K562 (cell line): ENCODE data around the gene ETV3. TPM values are rescaled to one million over a fixed set of nuclear protein-coding genes. Genes with fewer than 3 reads are reported as not detected.
A peak's percentile ranks its signal among the peaks of the same experiment; 100 is the strongest.

Experiments used
- ATAC-seq: fragments of 200-7000 bp; cut with Tn5 transposase; 3 replicates; pipeline ENCODE4 v1.9.1; 2020; ENCODE audit warnings: moderate library complexity
- BruUV-seq: library from RNA; stranded (reverse); fragments of 400-500 nt; replicated peaks from 2 replicates; lab custom pipeline; 2021; lab: Mats Ljungman, UMichigan
- CTCF ChIA-PET: fragments of 300-600 bp; formaldehyde crosslinking; extraction: SDS; loops from one replicate; lab custom pipeline; 2021; ENCODE audit warnings: low intra/inter-chr PET ratio; lab: Yijun Ruan, JAX
- POLR2A ChIA-PET: fragments of 300-600, 350-650 bp; sonication (Branson Sonifier 250); formaldehyde crosslinking; extraction: SDS; loops from one replicate; lab custom pipeline; 2021; ENCODE audit warnings: antibody characterized with exemption, inconsistent platforms; lab: Yijun Ruan, JAX
- DNase-seq, 4 experiments: peaks; one replicate each; pipeline versions ENCODE4 v3.0.0 to v3.0.0-alpha.2; 2011 to 2018; ENCODE audit warnings: low spot score in 3 of 4, mixed read lengths in 3 of 4; ENCODE audit errors: extremely low read depth in 1 of 4
- FAIRE-seq: peaks from 2 replicates; lab custom pipeline; 2011; peaks lifted over from hg19 to GRCh38; lab: Jason Lieb, UNC
- H2AFZ ChIP-seq: 2 replicates; pipeline ENCODE4 v1.6.0; 2011; ENCODE audit warnings: low read depth, low read length, control low read depth, inconsistent platforms
- H3K27ac ChIP-seq: fragments of 200-600 bp; 3 replicates; pipeline ENCODE4 v1.8.0; 2011; ENCODE audit warnings: low read depth, mild to moderate bottlenecking, control low read depth, inconsistent platforms, low read length, moderate library complexity, mixed read lengths; ENCODE audit errors: extremely low read depth
- H3K27me3 ChIP-seq, 2 experiments: fragments of 300-600 bp in 1 of 2; 2 replicates in 1 of 2; 3 replicates in 1 of 2; pipeline versions ENCODE4 v1.6.0 to v1.8.0; 2011; ENCODE audit warnings: inconsistent platforms in 2 of 2, low read length in 2 of 2, mild to moderate bottlenecking in 1 of 2, mixed read lengths in 1 of 2, moderate library complexity in 1 of 2; ENCODE audit not compliant: control insufficient read depth in 2 of 2, insufficient read depth in 2 of 2
- H3K36me3 ChIP-seq: fragments of 300-600 bp; 3 replicates; pipeline ENCODE4 v1.8.0; 2011; ENCODE audit warnings: mild to moderate bottlenecking, low read length, inconsistent platforms; ENCODE audit not compliant: control insufficient read depth, insufficient read depth
- H3K4me1 ChIP-seq, 2 experiments: fragments of 200-600 bp in 1 of 2; replicated peaks in 1 of 2; 2 replicates in 1 of 2; 3 replicates in 1 of 2; pipeline versions ENCODE4 v1.5.1 to v1.8.0; 2011; ENCODE audit warnings: inconsistent platforms in 2 of 2, low read length in 2 of 2, mild to moderate bottlenecking in 1 of 2, mixed read lengths in 1 of 2, moderate library complexity in 1 of 2; ENCODE audit not compliant: control insufficient read depth in 2 of 2, insufficient read depth in 2 of 2
- H3K4me2 ChIP-seq: 2 replicates; pipeline ENCODE4 v1.6.1; 2011; ENCODE audit warnings: low read length, control low read depth, inconsistent platforms, mixed read lengths; ENCODE audit not compliant: insufficient read depth
- H3K4me3 ChIP-seq: fragments of 200-600 bp; sonication (generic), shearing (Covaris generic); 2 replicates; pipeline ENCODE4 v1.5.1; 2016; ENCODE audit warnings: control low read depth, inconsistent platforms
- H3K79me2 ChIP-seq: fragments of 200-600 bp; 3 replicates; pipeline ENCODE4 v1.8.0; 2011; ENCODE audit warnings: low read length, inconsistent platforms; ENCODE audit not compliant: control insufficient read depth, insufficient read depth
- H3K9ac ChIP-seq, 2 experiments: 2 replicates each; pipeline versions ENCODE4 v1.6.0 to v1.6.1; 2011; ENCODE audit warnings: low read depth in 2 of 2, low read length in 2 of 2, control low read depth in 1 of 2, inconsistent platforms in 1 of 2, mild to moderate bottlenecking in 1 of 2, mixed read lengths in 1 of 2; ENCODE audit not compliant: insufficient read depth in 1 of 2
- H3K9me1 ChIP-seq: one replicate; pipeline ENCODE4 v1.6.0; 2011; ENCODE audit warnings: inconsistent platforms, mild to moderate bottlenecking, low read length, moderate library complexity; ENCODE audit not compliant: control insufficient read depth, insufficient read depth
- H3K9me3 ChIP-seq: replicated peaks from 2 replicates; pipeline ENCODE4 v1.5.1; 2011; ENCODE audit warnings: low read depth, low read length, inconsistent platforms; ENCODE audit not compliant: control insufficient read depth, insufficient read depth
- H4K20me1 ChIP-seq: replicated peaks from 2 replicates; pipeline ENCODE4 v1.6.1; 2011; ENCODE audit warnings: low read length, inconsistent platforms, mixed read lengths; ENCODE audit not compliant: control insufficient read depth, insufficient read depth
- ADNP ChIP-seq: fragments of 200-800 bp; sonication (Bioruptor generic); IDR thresholded peaks from 2 replicates; pipeline ENCODE4 v1.6.1; 2016; ENCODE audit warnings: missing genetic modification characterization, missing compliant biosample characterization
- C11orf30 ChIP-seq: fragments of 450-650 bp; IDR thresholded peaks from 2 replicates; pipeline ENCODE4 v1.6.1; 2016; ENCODE audit warnings: low read depth, mild to moderate bottlenecking
- MAFF ChIP-seq: IDR thresholded peaks from 2 replicates; pipeline ENCODE4 v1.6.1; 2012; ENCODE audit warnings: low read length, improper control_type of control experiment
- MAFG ChIP-seq: fragments of 450-650 bp; conservative IDR thresholded peaks from 2 replicates; pipeline ENCODE4 v1.6.1; 2016; ENCODE audit warnings: missing genetic modification characterization, missing compliant biosample characterization
- MAFK ChIP-seq: IDR thresholded peaks from 2 replicates; pipeline ENCODE4 v1.6.1; 2011; ENCODE audit warnings: low read length, improper control_type of control experiment
- MBD2 ChIP-seq: sonication (generic); IDR thresholded peaks from 2 replicates; pipeline ENCODE4 v1.6.1; 2016; ENCODE audit warnings: low read depth, borderline replicate concordance
- RB1 ChIP-seq: fragments of 450-650 bp; IDR thresholded peaks from 2 replicates; pipeline ENCODE4 v1.6.1; 2017; ENCODE audit warnings: low read depth, mild to moderate bottlenecking
- SMC3 ChIP-seq: conservative IDR thresholded peaks from 2 replicates; pipeline ENCODE4 v1.6.1; 2011; ENCODE audit warnings: low read depth, low read length, improper control_type of control experiment; ENCODE audit not compliant: insufficient read depth
- THAP7 ChIP-seq: fragments of 250-450 bp; sonication (Bioruptor Pico); IDR thresholded peaks from 2 replicates; pipeline ENCODE4 v1.5.0; 2021
- ZKSCAN8 ChIP-seq: fragments of 200-800 bp; sonication (Bioruptor generic); IDR thresholded peaks from 2 replicates; pipeline ENCODE4 v1.6.1; 2016; ENCODE audit warnings: missing genetic modification characterization, missing compliant biosample characterization
- ZMIZ1 ChIP-seq, 2 experiments: fragments of 150-350 bp in 1 of 2; IDR thresholded peaks; 2 replicates each; pipeline ENCODE4 v1.6.1; 2012 to 2016; ENCODE audit warnings: low read depth in 2 of 2, low read length in 2 of 2, mild to moderate bottlenecking in 1 of 2, moderate library complexity in 1 of 2
- ZNF146 ChIP-seq: IDR thresholded peaks from one replicate; pipeline ENCODE4 v1.6.1; 2018; ENCODE audit warnings: missing compliant biosample characterization; ENCODE audit not compliant: unreplicated experiment
- ZNF316 ChIP-seq: fragments of 450-650 bp; IDR thresholded peaks from 2 replicates; pipeline ENCODE4 v1.6.1; 2016
- WGBS: fragments of 100-300 bp; shearing (Covaris generic); methylation state at CpG from one replicate; pipeline ENCODE4 v1.1.6; 2016; ENCODE audit warnings: low coverage, mixed read lengths; ENCODE audit not compliant: insufficient coverage; ENCODE audit errors: missing lambda C conversion rate; 5-methylcytosine and 5-hydroxymethylcytosine counted together
- in situ Hi-C: fragments of 300-500 bp; cut with MboI; formaldehyde crosslinking; loops from 4 replicates; pipeline ENCODE4 v1.15.0; 2018; ENCODE audit warnings: inconsistent platforms, mixed read lengths
- intact Hi-C: fragments of 100-400 bp; cut with micrococcal nuclease; formaldehyde crosslinking; loops from 2 replicates; pipeline ENCODE4 v1.14.2; 2022
- polyA plus RNA-seq, 8 experiments: library from polyadenylated mRNA; depleted of rRNA in 4 of 8; stranded (reverse) in 5 of 8; unstranded in 3 of 8; fragments of >200 nt; fragmentation: Nextera tagmentation in 2 of 8; fragmentation: Illumina TruSeq in 1 of 8; extraction: Ambion mirVana in 2 of 8; extraction: Trizol in 1 of 8; gene quantifications; 2 replicates each; pipeline versions ENCODE4 v1.2.1 to v1.2.3, GENCODE V29; 2011 to 2014; ENCODE audit warnings: inconsistent platforms in 1 of 8, missing spikeins in 1 of 8
- total RNA-seq, 7 experiments: library from RNA; depleted of rRNA in 6 of 7; stranded (reverse); fragments of >200 nt in 6 of 7; fragmentation: Illumina TruSeq in 2 of 7; extraction: Trizol in 2 of 7; gene quantifications; 2 replicates each; pipeline versions ENCODE4 v1.2.1 to v1.2.3, GENCODE V29; 2011 to 2021; ENCODE audit warnings: low replicate concordance in 1 of 7

Gene ETV3
- total and polyA plus RNA-seq, 9 of the 15 experiments (the other 6 are each of a cell fraction or from before 2014, with no cell fraction given), result 3.1 to 16.0 (median 9.0) TPM

DNA sequence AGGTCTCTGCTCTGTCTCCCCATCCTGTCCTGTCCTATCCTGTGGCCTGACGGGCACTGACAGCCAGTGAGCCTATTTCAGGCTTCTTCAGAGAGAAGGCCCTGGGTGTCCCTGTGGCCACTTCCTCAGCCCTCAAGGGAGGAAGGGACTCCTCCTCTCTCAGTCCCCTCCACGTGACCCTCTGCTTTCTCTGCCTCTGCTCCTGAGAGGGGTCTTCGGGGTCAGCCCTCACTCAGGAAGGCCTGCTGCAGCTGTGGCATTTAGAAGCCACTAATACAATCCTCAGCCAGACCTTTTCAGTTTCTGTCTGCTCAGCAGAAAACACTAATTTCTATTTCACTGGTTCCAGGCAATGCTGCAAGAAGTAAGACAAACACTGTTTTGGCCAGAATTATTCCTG, 43.6 kb upstream of the ETV3 start:
- H3K4me1 ChIP-seq, result no peaks in the 10 kb centered on the region
- intact Hi-C loops, result no loop called here
- no peak overlapping the region for H3K9ac ChIP-seq
- BruUV-seq, result no TSS peak
- no peak for TF ChIP-seq RB1
- peak; percentile 74 for TF ChIP-seq MAFF
- TF ChIP-seq MBD2, result no peak
- no peak for TF ChIP-seq THAP7
- TF ChIP-seq ZMIZ1 (IDR thresholded peaks at IDR 0.05; ENCODE audit: low read depth in 2 of 2, low read length in 2 of 2), result no peak
- no peak for TF ChIP-seq SMC3
- TF ChIP-seq C11orf30, result peak; percentile 82
- TF ChIP-seq ZNF316, result peak; percentile 88
- TF ChIP-seq MAFK, result peak; percentile 65
- TF ChIP-seq MAFG, result peak; percentile 84
- TF ChIP-seq ADNP, result no peak
- no peak for TF ChIP-seq ZNF146 (CRISPR knock-in tag)
- no peak for TF ChIP-seq ZKSCAN8 (CRISPR knock-in tag)
- TF ChIP-seq, all 486 proteins: peak for 5
- Histone ChIP-seq H4K20me1 (no peaks in the 10 kb centered on the region), H3K4me2 (no peak overlapping the region), H3K36me3 (no peaks in the 10 kb centered on the region), H3K27me3 (peaks cover 10 to 63% of the 10 kb centered on the region in 2 experiments), H3K4me3 (no peak overlapping the region), H2AFZ (no peak overlapping the region), H3K9me1 (no peaks in the 10 kb centered on the region), H3K27ac (no peak overlapping the region), H3K9me3 (no peaks in the 10 kb centered on the region), H3K79me2 (no peaks in the 10 kb centered on the region)
- ChIA-PET POLR2A (no interaction called here), CTCF (no interaction called here)
- FAIRE-seq (no peak), DNase-seq (no peak), ATAC-seq (no peak)
- in situ Hi-C loops, result no loop called here
- 0% methylated on average over 3 of the region's 3 CpGs for WGBS
